ENCODE data around the gene ZBTB44. TPM values are rescaled to one million over a fixed set of nuclear protein-coding genes. Genes with fewer than 3 reads are reported as not detected.
"Not testable (repeated sequence)": the region's sequence is repeated elsewhere in the genome, so short reads cannot be mapped to it uniquely, and the experiment has no call there.

The ZBTB44 gene
- total RNA-seq, 1 experiment from 2014 or later = 41.2 TPM

- Histone ChIP-seq H3K27me3 (ENCODE audit: insufficient read depth, low read depth) (no peaks in the 10 kb centered on the region), H3K27ac (no peak overlapping the region), H4K20me1 (ENCODE audit: insufficient read depth) (no peaks in the 10 kb centered on the region), H2AFZ (no peak overlapping the region), H3K4me3 (no peak overlapping the region), H3K36me3 (ENCODE audit: low read depth) (no peaks in the 10 kb centered on the region), H3K4me1 (replicated peaks; ENCODE audit: insufficient read depth) (no peaks in the 10 kb centered on the region), H3K9me3 (ENCODE audit: insufficient read depth, low read depth) (no peaks in the 10 kb centered on the region; the same call in 1 of the 2 replicates), H3K9me2 (ENCODE audit: insufficient read depth) (no peaks in the 10 kb centered on the region), H3F3A (ENCODE audit: insufficient read depth, low read depth) (no peaks in the 10 kb centered on the region), H3K4me2 (no peak overlapping the region), H3K79me2 (ENCODE audit: low read depth) (no peaks in the 10 kb centered on the region)
- DNase-seq = no peak
- ChIA-PET POLR2A (ENCODE audit: unreplicated experiment) (no interaction called here), CTCF (no interaction called here)
- BruUV-seq (replicated peaks) = no TSS peak
- intact Hi-C loops (cut with micrococcal nuclease; ENCODE audit: unreplicated experiment) = no loop called here
- TF ChIP-seq EZH2 (IDR thresholded peaks at IDR 0.05; ENCODE audit: low read depth) = no peak
Observed at GRCh38 chr11:130337281-130338089, 22.8 kb upstream of the ZBTB44 start.

- intact Hi-C loops (cut with micrococcal nuclease; ENCODE audit: unreplicated experiment); H3K79me2 ChIP-seq (ENCODE audit: low read depth); POLR2A ChIA-PET (ENCODE audit: unreplicated experiment); H3F3A ChIP-seq (ENCODE audit: insufficient read depth, low read depth); H3K9me2 ChIP-seq (ENCODE audit: insufficient read depth); H3K9me3 ChIP-seq (ENCODE audit: insufficient read depth, low read depth); H2AFZ ChIP-seq; H3K4me1 ChIP-seq (replicated peaks; ENCODE audit: insufficient read depth); H3K27me3 ChIP-seq (ENCODE audit: insufficient read depth, low read depth); H3K4me2 ChIP-seq; BruUV-seq (replicated peaks); H4K20me1 ChIP-seq (ENCODE audit: insufficient read depth); H3K27ac ChIP-seq; DNase-seq; H3K4me3 ChIP-seq; H3K36me3 ChIP-seq (ENCODE audit: low read depth): not testable (repeated sequence)
- CTCF ChIA-PET = interaction anchor here (0.7 kb wide), 1 partner anchor 22 kb away, joined by 5 read pairs; no protein-coding TSS in a partner anchor
Observed at GRCh38 chr11:130331397-130331796, 16.7 kb upstream of the ZBTB44 start.

GRCh38 chr11:130330101-130330684, 15.5 kb upstream of the ZBTB44 start:
- POLR2A ChIA-PET (ENCODE audit: unreplicated experiment) = no interaction called here
- DNase-seq = no peak
- Histone ChIP-seq H3K36me3 (ENCODE audit: low read depth) (no peaks in the 10 kb centered on the region), H3F3A (ENCODE audit: insufficient read depth, low read depth) (no peaks in the 10 kb centered on the region), H3K4me2 (no peak overlapping the region), H3K9me2 (ENCODE audit: insufficient read depth) (no peaks in the 10 kb centered on the region), H2AFZ (no peak overlapping the region), H3K27me3 (ENCODE audit: insufficient read depth, low read depth) (no peaks in the 10 kb centered on the region), H3K4me3 (no peak overlapping the region), H3K79me2 (ENCODE audit: low read depth) (no peaks in the 10 kb centered on the region), H3K9me3 (ENCODE audit: insufficient read depth, low read depth) (no peaks in the 10 kb centered on the region), H4K20me1 (ENCODE audit: insufficient read depth) (no peaks in the 10 kb centered on the region), H3K27ac (no peak overlapping the region), H3K4me1 (replicated peaks; ENCODE audit: insufficient read depth) (no peaks in the 10 kb centered on the region)
- no peak for TF ChIP-seq EZH2 (IDR thresholded peaks at IDR 0.05; ENCODE audit: low read depth)
- TF ChIP-seq CTCF (conservative IDR thresholded peaks at IDR 0.05) = no peak
- intact Hi-C loops (cut with micrococcal nuclease; ENCODE audit: unreplicated experiment) = no loop called here
- CTCF ChIA-PET = no interaction called here
- no TSS peak for BruUV-seq (replicated peaks)

- CTCF ChIA-PET = no interaction called here
- H3K4me1 ChIP-seq (replicated peaks; ENCODE audit: insufficient read depth) = no peaks in the 10 kb centered on the region
Observed at GRCh38 chr11:130328420-130328819, 13.7 kb upstream of the ZBTB44 start.

More at GRCh38 chr11:130328420-130328819, 13.7 kb upstream of the ZBTB44 start:
- BruUV-seq (replicated peaks) = no TSS peak
- Histone ChIP-seq H4K20me1 (ENCODE audit: insufficient read depth) (no peaks in the 10 kb centered on the region), H2AFZ (no peak overlapping the region), H3K4me2 (no peak overlapping the region), H3K9me3 (ENCODE audit: insufficient read depth, low read depth) (no peaks in the 10 kb centered on the region), H3F3A (ENCODE audit: insufficient read depth, low read depth) (no peaks in the 10 kb centered on the region), H3K4me3 (no peak overlapping the region), H3K9me2 (ENCODE audit: insufficient read depth) (no peaks in the 10 kb centered on the region), H3K79me2 (ENCODE audit: low read depth) (no peaks in the 10 kb centered on the region), H3K36me3 (ENCODE audit: low read depth) (no peaks in the 10 kb centered on the region), H3K27ac (no peak overlapping the region), H3K27me3 (ENCODE audit: insufficient read depth, low read depth) (no peaks in the 10 kb centered on the region)
- POLR2A ChIA-PET (ENCODE audit: unreplicated experiment) = no interaction called here
- no peak for DNase-seq
- intact Hi-C loops (cut with micrococcal nuclease; ENCODE audit: unreplicated experiment) = no loop called here
- no peak for TF ChIP-seq CTCF (conservative IDR thresholded peaks at IDR 0.05)
- TF ChIP-seq EZH2 (IDR thresholded peaks at IDR 0.05; ENCODE audit: low read depth) = no peak

Measured in PC-9 (cell line).